Colonic mucosa (tissue), 4 donors: Measurements from ENCODE around the gene SPR. TPM values are rescaled to one million over a fixed set of nuclear protein-coding genes. Genes with fewer than 3 reads are reported as not detected.

Source experiments
- DNase-seq: peaks from one replicate; pipeline ENCODE4 v3.0.0-alpha.2; 2020
- H3K27ac ChIP-seq: fragments of 200-600 bp; one replicate; pipeline ENCODE4 v1.8.0; 2021
- H3K27me3 ChIP-seq: fragments of 200-600 bp; one replicate; pipeline ENCODE4 v1.8.0; 2021
- H3K36me3 ChIP-seq: fragments of 200-600 bp; one replicate; pipeline ENCODE4 v1.8.0; 2021
- H3K4me1 ChIP-seq: fragments of 200-600 bp; one replicate; pipeline ENCODE4 v1.8.0; 2021; ENCODE audit warnings: mild to moderate bottlenecking
- H3K4me3 ChIP-seq: fragments of 200-600 bp; one replicate; pipeline ENCODE4 v1.8.0; 2021
- H3K9ac ChIP-seq, 2 donors: one replicate each; pipeline ENCODE4 v1.7.0; 2013; ENCODE audit warnings: control low read depth in 2 of 2, low read depth in 2 of 2, low read length in 2 of 2
- H3K9me3 ChIP-seq: fragments of 200-600 bp; one replicate; pipeline ENCODE4 v1.8.0; 2021
- CTCF ChIP-seq: fragments of 200-600 bp; IDR thresholded peaks from one replicate; pipeline ENCODE4 v1.8.0; 2022; ENCODE audit warnings: antibody characterized with exemption, mild to moderate bottlenecking
- intact Hi-C: fragments of 100-400 bp; cut with DNase I; formaldehyde crosslinking; loops from one replicate; pipeline ENCODE4 v1.14.1; 2022
- total RNA-seq, 2 donors: library from RNA; stranded (reverse); fragmentation: NEBNext Ultra II Directional in 1 of 2; extraction: Animal tissue kit (Norgen Biotek cat#: 25700) in 1 of 2; gene quantifications; one replicate each; pipeline ENCODE4 v1.2.1, GENCODE V29; 2021
- donor health status: healthy.
- donor health status: DM: no; HTN: no; CAD: no.
- donor health status: DM: no; HTN: no; CAD: no.

The SPR gene
- total RNA-seq, 2 donors from 2014 or later: 79.6 to 129 TPM

GRCh38 chr2:72917138-72917876, 30.1 kb downstream of the SPR start, which contains the start of gene EMX1:
Gene EMX1 (plus strand): TSS chr2:72917519. CDS start chr2:72917853, 334 bp downstream.
- Histone ChIP-seq H3K4me3 (peak within 1 kb of the TSS; percentile 41), H3K9ac (peak within 1 kb of the TSS; percentile 38 to 40), H3K4me1 (peaks cover 34% of the 10 kb centered on the region), H3K27ac (no peak within 1 kb of the TSS), H3K27me3 (peaks cover 95% of the 10 kb centered on the region), H3K9me3 (no peaks in the 10 kb centered on the region), H3K36me3 (no peaks in the 10 kb centered on the region)
- TF ChIP-seq CTCF: no peak
- intact Hi-C loops: no loop called here
- peak; percentile 84 for DNase-seq

- no peak overlapping the region for H3K9ac ChIP-seq
- intact Hi-C loops: no loop called here
These were observed 30.8 kb downstream of the SPR start for GRCh38 chr2:72917877-72918553.

GRCh38 chr2:72919414-72920317, 32.5 kb downstream of the SPR start:
- intact Hi-C loops: no loop called here

More at GRCh38 chr2:72917877-72918553, 30.8 kb downstream of the SPR start:
- H3K9me3 ChIP-seq: no peaks in the 10 kb centered on the region
- DNase-seq: no peak
- H3K27ac ChIP-seq: no peak overlapping the region
- TF ChIP-seq CTCF: no peak
- peaks cover 94% of the 10 kb centered on the region for H3K27me3 ChIP-seq
- H3K4me1 ChIP-seq: peaks cover 34% of the 10 kb centered on the region
- H3K36me3 ChIP-seq: no peaks in the 10 kb centered on the region
- peak overlapping the region; percentile 41 for H3K4me3 ChIP-seq

GRCh38 chr2:72920318-72921087, 33.3 kb downstream of the SPR start:
- Histone ChIP-seq H3K36me3 (no peaks in the 10 kb centered on the region), H3K27ac (no peak overlapping the region), H3K4me1 (peaks cover 41% of the 10 kb centered on the region), H3K9me3 (no peaks in the 10 kb centered on the region), H3K4me3 (no peak overlapping the region), H3K27me3 (peaks cover 93% of the 10 kb centered on the region), H3K9ac (no peak overlapping the region)
- TF ChIP-seq CTCF: no peak
- intact Hi-C loops: no loop called here
- peak; percentile 19 for DNase-seq

More at GRCh38 chr2:72919414-72920317, 32.5 kb downstream of the SPR start:
- peaks cover 43% of the 10 kb centered on the region for H3K4me1 ChIP-seq
- no peaks in the 10 kb centered on the region for H3K36me3 ChIP-seq
- no peak overlapping the region for H3K4me3 ChIP-seq
- no peak for DNase-seq
- no peaks in the 10 kb centered on the region for H3K9me3 ChIP-seq
- H3K27ac ChIP-seq: no peak overlapping the region
- H3K9ac ChIP-seq: no peak overlapping the region
- no peak for TF ChIP-seq CTCF
- H3K27me3 ChIP-seq: peaks cover 93% of the 10 kb centered on the region
